KOPT-K1 (cell line): ENCODE results near the gene EIF3B.
A peak's percentile ranks its signal among the peaks of the same experiment; 100 is the strongest.
"Not testable (repeated sequence)": the region's sequence is repeated elsewhere in the genome, so short reads cannot be mapped to it uniquely, and the experiment has no call there.

Source experiments
- H3K27ac ChIP-seq: fragments of 200-600 bp; sonication (generic); 2 replicates; pipeline ENCODE4 v1.5.1; 2016; ENCODE audit warnings: antibody characterized with exemption, mild to moderate bottlenecking, low read depth, low read length; ENCODE audit not compliant: poor library complexity, severe bottlenecking
- H3K36me3 ChIP-seq: fragments of 200-600 bp; sonication (generic); 2 replicates; pipeline ENCODE4 v1.5.1; 2017; ENCODE audit warnings: antibody characterized with exemption, mild to moderate bottlenecking, low read length, moderate library complexity; ENCODE audit not compliant: insufficient read depth
- H3K9me3 ChIP-seq: fragments of 200-600 bp; sonication (generic); 2 replicates; pipeline ENCODE4 v1.5.1; 2017; ENCODE audit warnings: antibody characterized with exemption, low read length, mild to moderate bottlenecking; ENCODE audit not compliant: insufficient read depth, poor library complexity, severe bottlenecking

The EIF3B gene

DNA sequence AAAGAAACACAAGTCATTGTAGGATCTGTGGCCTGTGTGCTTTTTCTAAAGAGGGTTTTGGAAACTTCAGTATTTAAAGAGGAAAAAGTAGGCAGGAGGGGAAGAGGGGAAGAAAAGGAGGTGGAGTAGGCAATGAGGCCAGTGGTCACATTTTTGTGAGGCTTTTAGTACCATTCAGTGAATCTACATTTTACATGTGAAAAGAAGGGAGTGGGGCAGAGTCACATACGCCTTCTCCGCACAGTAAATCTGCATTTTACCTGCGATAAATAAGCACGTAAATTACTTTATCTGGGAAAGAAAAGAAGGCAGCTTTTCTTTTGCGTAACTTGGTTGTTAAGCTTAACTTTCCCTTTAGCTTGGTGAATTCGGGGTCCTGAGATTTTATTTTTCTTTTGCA, 62.0 kb downstream of the EIF3B start:
- peaks cover 68% of the 10 kb centered on the region for H3K36me3 ChIP-seq
- peak overlapping the region; percentile 22 for H3K27ac ChIP-seq
- no peaks in the 10 kb centered on the region for H3K9me3 ChIP-seq

DNA sequence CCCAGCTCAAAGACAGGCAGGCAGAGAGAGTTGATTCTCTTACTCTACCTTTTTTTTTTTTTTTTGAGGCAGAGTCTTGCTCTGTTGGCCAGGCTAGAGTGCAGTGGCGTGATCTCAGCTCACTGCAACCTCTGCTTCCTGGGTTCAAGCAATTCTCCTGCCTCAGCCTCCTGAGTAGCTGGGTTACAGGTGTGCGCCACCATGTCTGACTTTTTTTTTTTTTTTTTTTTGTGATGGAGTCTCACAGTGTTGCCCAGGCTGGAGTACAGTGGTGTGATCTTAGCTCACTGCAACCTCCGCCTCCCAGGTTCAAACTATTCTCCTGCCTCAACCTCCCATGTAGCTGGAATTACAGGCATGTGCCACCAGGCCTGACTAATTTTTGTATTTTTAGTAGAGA, 62.6 kb downstream of the EIF3B start:
- H3K27ac ChIP-seq: peak overlapping the region; percentile 61
- peaks cover 63% of the 10 kb centered on the region for H3K36me3 ChIP-seq
- not testable (repeated sequence) for H3K9me3 ChIP-seq

DNA sequence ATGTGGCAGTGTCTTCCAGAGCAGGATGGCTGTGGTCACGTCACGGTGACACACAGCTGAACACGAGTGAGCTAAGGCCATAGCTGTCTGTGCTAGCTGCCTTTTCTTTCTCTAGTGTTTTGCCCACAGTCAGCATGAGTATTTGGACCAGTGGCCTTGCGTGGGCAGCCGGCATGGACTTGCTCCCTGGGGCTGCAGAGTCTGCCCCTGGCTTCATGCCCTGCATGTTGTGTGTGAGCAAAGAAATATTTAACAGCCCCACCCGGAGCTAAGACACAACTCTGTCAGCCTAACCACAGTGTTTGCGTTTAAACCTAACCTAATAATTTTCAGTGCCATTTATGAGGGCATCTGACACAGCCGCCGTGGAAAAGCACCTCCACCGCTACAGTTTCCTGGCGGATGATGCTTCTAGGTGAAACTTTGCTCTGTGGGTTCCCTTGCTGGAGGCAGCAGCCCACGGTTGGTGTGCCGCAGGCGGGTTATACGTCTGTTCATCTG, 63.4 kb downstream of the EIF3B start:
- H3K27ac ChIP-seq: peak overlapping the region; percentile 61
- no peaks in the 10 kb centered on the region for H3K9me3 ChIP-seq
- peaks cover 61% of the 10 kb centered on the region for H3K36me3 ChIP-seq

DNA sequence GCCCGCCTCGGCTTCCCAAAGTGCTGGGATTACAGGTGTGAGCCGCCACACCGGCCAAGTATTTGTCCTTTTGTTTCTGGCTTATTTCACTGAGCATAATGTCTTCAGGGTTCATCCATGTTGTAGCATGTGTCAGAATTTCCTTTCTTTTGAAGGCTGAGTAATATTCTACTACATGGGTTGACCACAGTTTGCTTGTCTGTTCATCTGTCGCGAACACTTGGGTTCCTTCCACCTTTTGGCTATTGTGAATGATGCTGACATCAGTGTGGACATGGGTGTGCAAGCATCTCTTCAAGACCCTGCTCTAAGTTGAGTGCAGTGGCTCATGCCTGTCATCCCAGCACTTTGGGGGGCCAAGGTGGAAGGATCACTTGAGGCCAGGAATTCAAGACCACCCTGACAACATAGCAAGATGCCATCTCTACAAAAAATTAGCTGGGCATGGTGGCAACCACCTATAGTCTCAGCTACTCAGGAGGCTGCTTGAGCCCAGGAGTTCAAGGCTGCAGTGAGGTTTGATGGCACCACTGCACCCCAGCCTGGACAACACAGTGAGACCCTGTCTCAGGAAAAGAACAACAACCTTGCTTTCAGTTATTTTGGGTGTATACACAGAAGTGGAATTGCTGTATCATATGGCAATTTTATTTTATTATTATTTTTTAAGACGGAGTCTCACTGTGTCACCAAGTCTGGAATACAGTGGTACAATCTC, 65.7 kb downstream of the EIF3B start:
- H3K27ac ChIP-seq: no peak overlapping the region
- H3K36me3 ChIP-seq: peaks cover 70% of the 10 kb centered on the region
- no peaks in the 10 kb centered on the region for H3K9me3 ChIP-seq

DNA sequence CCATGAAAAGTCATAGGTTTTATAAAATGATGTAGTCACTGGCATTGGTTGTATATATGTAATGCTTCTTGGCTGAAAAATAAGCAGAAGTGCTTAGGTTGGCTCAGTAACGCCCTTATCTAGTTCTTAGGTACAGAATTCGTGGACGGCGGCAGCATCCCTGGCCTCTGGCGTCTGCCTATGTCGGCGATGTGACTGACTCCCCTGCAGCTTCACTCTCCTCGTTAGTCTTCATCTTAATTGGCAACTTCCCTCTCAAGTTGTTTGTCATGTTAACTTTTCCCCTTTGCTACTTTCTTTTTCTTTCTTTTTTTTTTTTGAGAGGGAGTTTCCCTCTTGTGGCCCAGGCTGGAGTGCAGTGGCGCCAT, 67.3 kb downstream of the EIF3B start:
- Histone ChIP-seq H3K36me3 (peaks cover 70% of the 10 kb centered on the region), H3K9me3 (no peaks in the 10 kb centered on the region)

DNA sequence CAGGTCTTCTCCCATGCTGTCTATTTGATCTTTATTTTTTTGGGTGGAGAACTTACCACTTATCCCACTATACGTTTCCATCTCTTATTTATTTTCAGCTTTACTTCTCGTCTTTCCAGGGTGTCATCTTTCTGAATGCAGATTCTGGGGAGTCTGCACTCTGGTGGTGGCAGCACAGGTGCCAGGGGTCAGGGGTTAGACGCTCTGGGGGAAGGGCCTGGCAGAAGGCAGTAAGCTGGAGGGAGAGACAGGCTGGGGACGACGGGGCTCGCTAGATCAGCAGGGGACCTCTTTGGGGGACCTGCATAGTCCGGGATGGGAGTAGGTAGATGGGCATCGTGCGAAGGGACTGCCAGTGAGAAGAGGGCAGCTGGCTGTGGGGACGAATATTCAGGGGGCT, 71.1 kb downstream of the EIF3B start:
- H3K9me3 ChIP-seq: peaks cover 2% of the 10 kb centered on the region
- H3K36me3 ChIP-seq: peaks cover 75% of the 10 kb centered on the region
- H3K27ac ChIP-seq: peak overlapping the region; percentile 17

More for the DNA sequence above, 67.3 kb downstream of the EIF3B start:
- H3K27ac ChIP-seq: peak overlapping the region; percentile 22
